ENCODE data around the gene MNX1. TPM values are rescaled to one million over a fixed set of nuclear protein-coding genes. Genes with fewer than 3 reads are reported as not detected.

MNX1 gene
- total and polyA plus RNA-seq, 2 of the 4 experiments (the other 2 are of a cell fraction): not detected

Other genes with a start within 250 kb of the MNX1 start
- 19.9 and 30.3 TPM in 2 replicates for gene LMBR1, start 117.5 kb downstream of the MNX1 start, total RNA-seq (2012; rRNA removed)
- 9.3 and 11.9 TPM in 2 replicates for gene LMBR1, start 117.5 kb downstream of the MNX1 start, polyA plus RNA-seq (2012; rRNA removed)
- gene NOM1, start 61.0 kb downstream of the MNX1 start, total RNA-seq (2012; rRNA removed): 15.4 and 16.4 TPM in 2 replicates
- gene NOM1, start 61.0 kb downstream of the MNX1 start, polyA plus RNA-seq (2012; rRNA removed): 14.3 and 15.3 TPM in 2 replicates
- 60.6 and 88.6 TPM in 2 replicates for gene UBE3C, start 128.3 kb upstream of the MNX1 start, total RNA-seq (2012; rRNA removed)
- 35.8 and 43.0 TPM in 2 replicates for gene UBE3C, start 128.3 kb upstream of the MNX1 start, polyA plus RNA-seq (2012; rRNA removed)

Measured in IMR-90 (cell line).